A549 (cell line): Measurements from ENCODE around the gene EFHC2. TPM values are rescaled to one million over a fixed set of nuclear protein-coding genes. Genes with fewer than 3 reads are reported as not detected.

Experiments
- ATAC-seq, 2 experiments: fragments of 200-7000 bp in 1 of 2; fragments of >200 bp in 1 of 2; cut with Nextera tagmentation in 1 of 2; cut with Tn5 transposase in 1 of 2; 3 replicates each; pipeline versions ENCODE4 v1.8.0 to v1.9.1; 2018 to 2020; ENCODE audit warnings: mild to moderate bottlenecking in 1 of 2, moderate library complexity in 1 of 2
- CTCF ChIA-PET: fragments of 300-600 bp; sonication (Branson Sonifier 250); formaldehyde crosslinking; extraction: SDS; loops from one replicate; lab custom pipeline; 2021; ENCODE audit warnings: antibody characterized with exemption, inconsistent platforms; lab: Yijun Ruan, JAX
- POLR2A ChIA-PET: fragments of 350-600 bp; formaldehyde crosslinking; extraction: SDS; loops from one replicate; lab custom pipeline; 2021; ENCODE audit warnings: antibody characterized with exemption, inconsistent platforms; lab: Yijun Ruan, JAX
- DNase-seq, 2 experiments: peaks; one replicate each; pipeline versions ENCODE4 v3.0.0 to v3.0.0-alpha.2; 2011 to 2016; ENCODE audit warnings: low read depth in 1 of 2, low spot score in 1 of 2
- FAIRE-seq: peaks from 2 replicates; lab custom pipeline; 2011; peaks lifted over from hg19 to GRCh38; lab: Jason Lieb, UNC
- H3K27ac ChIP-seq, 2 experiments: fragments of >200 bp; sonication (Bioruptor Twin); formaldehyde crosslinking; 3 replicates each; pipeline ENCODE4 v1.5.1; 2016 to 2017
- H3K4me1 ChIP-seq: fragments of >200 bp; sonication (Bioruptor Twin); formaldehyde crosslinking; 3 replicates; pipeline ENCODE4 v1.6.1; 2016
- H3K4me2 ChIP-seq: fragments of >200 bp; sonication (Bioruptor Twin); formaldehyde crosslinking; 3 replicates; pipeline ENCODE4 v1.6.1; 2016
- H3K4me3 ChIP-seq: fragments of >200 bp; sonication (Bioruptor Twin); formaldehyde crosslinking; 3 replicates; pipeline ENCODE4 v1.5.1; 2016
- H3K9me3 ChIP-seq: fragments of >200 bp; sonication (Bioruptor Twin); formaldehyde crosslinking; 3 replicates; pipeline ENCODE4 v1.6.1; 2016
- ATOH8 ChIP-seq: fragments of 250-450 bp; sonication (Bioruptor Pico); IDR thresholded peaks from 2 replicates; pipeline ENCODE4 v1.5.0; 2020; ENCODE audit warnings: low read depth, mild to moderate bottlenecking, moderate library complexity
- BHLHE40 ChIP-seq: IDR thresholded peaks from 2 replicates; pipeline ENCODE4 v1.6.1; 2012; ENCODE audit warnings: low read depth, low read length, inconsistent platforms
- CBX2 ChIP-seq: fragments of 200-600 bp; sonication (generic); IDR thresholded peaks from 2 replicates; pipeline ENCODE4 v1.6.1; 2016; ENCODE audit warnings: low read depth, mild to moderate bottlenecking, borderline replicate concordance
- CBX8 ChIP-seq: fragments of 200-600 bp; sonication (generic); IDR thresholded peaks from 2 replicates; pipeline ENCODE4 v1.6.1; 2016
- CHD4 ChIP-seq: fragments of 200-600 bp; sonication (generic); IDR thresholded peaks from 2 replicates; pipeline ENCODE4 v1.6.1; 2016; ENCODE audit warnings: antibody characterized with exemption, mild to moderate bottlenecking, borderline replicate concordance
- ELK1 ChIP-seq: fragments of 150-350 bp; IDR thresholded peaks from 2 replicates; pipeline ENCODE4 v1.6.1; 2014; ENCODE audit warnings: low read depth, mild to moderate bottlenecking, low read length
- FOXS1 ChIP-seq: fragments of 250-450 bp; sonication (Bioruptor Pico); IDR thresholded peaks from 2 replicates; pipeline ENCODE4 v1.5.0; 2020; ENCODE audit warnings: mild to moderate bottlenecking, moderate library complexity
- HES2 ChIP-seq: fragments of >200 bp; sonication (Bioruptor Twin); formaldehyde crosslinking; IDR thresholded peaks from 2 replicates; pipeline ENCODE4 v1.6.1; 2016
- HEYL ChIP-seq: fragments of 250-450 bp; sonication (Bioruptor Pico); IDR thresholded peaks from 2 replicates; pipeline ENCODE4 v1.8.0; 2021; ENCODE audit warnings: mild to moderate bottlenecking, moderate library complexity
- HMGXB4 ChIP-seq: fragments of 250-450 bp; sonication (Bioruptor Pico); IDR thresholded peaks from 2 replicates; pipeline ENCODE4 v1.5.0; 2021; ENCODE audit warnings: mild to moderate bottlenecking, moderate library complexity, borderline replicate concordance
- MAFK ChIP-seq: fragments of 450-650 bp; IDR thresholded peaks from 2 replicates; pipeline ENCODE4 v1.6.1; 2014; ENCODE audit not compliant: partially characterized antibody
- MYC ChIP-seq: IDR thresholded peaks from 2 replicates; pipeline ENCODE4 v1.6.1; 2012; ENCODE audit warnings: mild to moderate bottlenecking, inconsistent platforms, low read length, improper control_type of control experiment, borderline replicate concordance
- NFE2L2 ChIP-seq: fragments of 150-350 bp; conservative IDR thresholded peaks from 2 replicates; pipeline ENCODE4 v1.6.1; 2014; ENCODE audit warnings: low read length
- PBX3 ChIP-seq: IDR thresholded peaks from 2 replicates; pipeline ENCODE4 v1.6.1; 2012
- POLR2AphosphoS2 ChIP-seq: conservative IDR thresholded peaks from 2 replicates; pipeline ENCODE4 v1.6.1; 2012; ENCODE audit warnings: low read length, improper control_type of control experiment, inconsistent platforms
- RAD21 ChIP-seq, 2 experiments: fragments of >200 bp in 1 of 2; sonication (Bioruptor Twin) in 1 of 2; formaldehyde crosslinking in 1 of 2; IDR thresholded peaks in 1 of 2; conservative IDR thresholded peaks in 1 of 2; 2 replicates in 1 of 2; 3 replicates in 1 of 2; pipeline ENCODE4 v1.6.1; 2012 to 2018; ENCODE audit warnings: inconsistent platforms in 1 of 2
- RARB ChIP-seq: fragments of 250-450 bp; sonication (Bioruptor Pico); IDR thresholded peaks from 2 replicates; pipeline ENCODE4 v1.8.0; 2021; ENCODE audit warnings: mild to moderate bottlenecking, moderate library complexity
- SREBF2 ChIP-seq: fragments of 450-650 bp; IDR thresholded peaks from 2 replicates; pipeline ENCODE4 v1.6.1; 2014; ENCODE audit warnings: mild to moderate bottlenecking, moderate library complexity
- TFCP2L1 ChIP-seq: fragments of 250-450 bp; sonication (Bioruptor Pico); IDR thresholded peaks from 2 replicates; pipeline ENCODE4 v1.5.0; 2021; ENCODE audit warnings: mild to moderate bottlenecking
- ZFP36 ChIP-seq: fragments of 450-650 bp; IDR thresholded peaks from 2 replicates; pipeline ENCODE4 v1.6.1; 2014; ENCODE audit warnings: borderline replicate concordance; ENCODE audit not compliant: partially characterized antibody
- ZNF302 ChIP-seq: fragments of 250-450 bp; sonication (Bioruptor Pico); IDR thresholded peaks from 2 replicates; pipeline ENCODE4 v1.9.0; 2021; ENCODE audit warnings: inconsistent platforms, mild to moderate bottlenecking, moderate library complexity
- WGBS: methylation state at CpG from one replicate; pipeline ENCODE4 v1.1.6; 2017; ENCODE audit errors: missing lambda C conversion rate; 5-methylcytosine and 5-hydroxymethylcytosine counted together
- polyA plus RNA-seq, 4 experiments: library from polyadenylated mRNA; depleted of rRNA in 3 of 4; stranded (reverse); fragments of >200 nt; fragmentation: RNase III in 1 of 4; extraction: RNeasy Plus Mini Kit Qiagen cat#74134 plus additional on column Dnase treatment in 1 of 4; gene quantifications; 2 replicates in 3 of 4; 3 replicates in 1 of 4; pipeline ENCODE4 v1.2.3, GENCODE V29; 2011 to 2017

Gene EFHC2
- polyA plus RNA-seq, 2 of the 4 experiments (the other 2 are of a cell fraction), result 0.48 to 0.80 TPM

- TF ChIP-seq RAD21 (conservative IDR thresholded peaks at IDR 0.05 in 1 of 2, IDR thresholded peaks at IDR 0.05 in 1 of 2), result no peak
- TF ChIP-seq, all 56 proteins: peak for 0
Measured at GRCh38 chrX:44352758-44353157, 9.3 kb upstream of the EFHC2 start (continued).

- TF ChIP-seq SREBF2, result no peak
- no peak for TF ChIP-seq ZFP36
- no peak for TF ChIP-seq CBX2
- TF ChIP-seq TFCP2L1, result no peak
- no peak for TF ChIP-seq MYC
- no peak for TF ChIP-seq BHLHE40
- no peak for TF ChIP-seq ZNF302
- TF ChIP-seq HES2, result no peak
- TF ChIP-seq HEYL (CRISPR knock-in tag), result no peak
- TF ChIP-seq CBX8, result no peak
- no peak for TF ChIP-seq MAFK
- TF ChIP-seq CHD4, result no peak
- no peak for TF ChIP-seq PBX3
- no peak for TF ChIP-seq HMGXB4
- TF ChIP-seq ATOH8, result no peak
- no peak for TF ChIP-seq FOXS1 (CRISPR knock-in tag)
- Histone ChIP-seq H3K4me3 (no peak overlapping the region), H3K4me1 (no peaks in the 10 kb centered on the region), H3K4me2 (no peak overlapping the region), H3K9me3 (no peaks in the 10 kb centered on the region), H3K27ac (no peak overlapping the region)
- DNase-seq (no peak), ATAC-seq (no peak), FAIRE-seq (no peak)
- CTCF ChIA-PET, result no interaction called here
- WGBS, result 77% methylated on average over 5 of the region's 5 CpGs
- POLR2A ChIA-PET, result no interaction called here
Measured at GRCh38 chrX:44349561-44349960, 6.1 kb upstream of the EFHC2 start.

GRCh38 chrX:44344687-44345086 lies 1.2 kb upstream of the EFHC2 start:
- H3K4me1 ChIP-seq, result no peaks in the 10 kb centered on the region
- no peak overlapping the region for H3K27ac ChIP-seq
- no peak for TF ChIP-seq NFE2L2
- no peak for TF ChIP-seq ELK1
- TF ChIP-seq CBX8, result no peak
- TF ChIP-seq POLR2AphosphoS2, result no peak
- no peak for TF ChIP-seq RARB (CRISPR knock-in tag)
- TF ChIP-seq, all 56 proteins: peak for 0
- ChIA-PET CTCF (no interaction called here), POLR2A (no interaction called here)
- no peak for ATAC-seq
- H3K9me3 ChIP-seq, result no peaks in the 10 kb centered on the region
- H3K4me3 ChIP-seq, result no peak overlapping the region
- no peak for DNase-seq
- 80% methylated on average over 7 of the region's 7 CpGs for WGBS
- H3K4me2 ChIP-seq, result no peak overlapping the region
- FAIRE-seq, result no peak
